Endothelial cell of umbilical vein (primary cell): ENCODE measurements around the gene SERPINF2. TPM values are rescaled to one million over a fixed set of nuclear protein-coding genes. Genes with fewer than 3 reads are reported as not detected.

Source experiments
- BruUV-seq: library from RNA; stranded (reverse); fragments of 400-500 nt; replicated peaks from 2 replicates; lab custom pipeline; 2021; lab: Mats Ljungman, UMichigan
- CTCF ChIA-PET: fragments of 300-600, 350-600 bp; sonication (Branson Sonifier 250); formaldehyde crosslinking; loops from one replicate; lab custom pipeline; 2021; ENCODE audit warnings: antibody characterized with exemption, inconsistent platforms; lab: Charles Lee
- POLR2A ChIA-PET: fragments of 300-600, 350-600 bp; sonication (Branson Sonifier 250); formaldehyde crosslinking; loops from one replicate; lab custom pipeline; 2021; ENCODE audit warnings: antibody characterized with exemption, inconsistent platforms; lab: Charles Lee
- DNase-seq: peaks from one replicate; pipeline ENCODE4 v3.0.0-alpha.2; 2011; ENCODE audit warnings: low read depth, low spot score
- FAIRE-seq: peaks from 2 replicates; lab custom pipeline; 2011; peaks lifted over from hg19 to GRCh38; lab: Jason Lieb, UNC
- H2AFZ ChIP-seq: 2 replicates; pipeline ENCODE4 v1.6.0; 2012; ENCODE audit warnings: low read depth, low read length, control low read depth, inconsistent platforms
- H3K27ac ChIP-seq: 2 replicates; pipeline ENCODE4 v1.5.1; 2011; ENCODE audit warnings: low read depth, mild to moderate bottlenecking, control low read depth, low read length, moderate library complexity; ENCODE audit not compliant: insufficient read depth
- H3K27me3 ChIP-seq, 2 experiments: 2 replicates each; pipeline versions ENCODE4 v1.6.0 to v1.6.1; 2011; ENCODE audit warnings: low read length in 2 of 2, mixed read lengths in 1 of 2; ENCODE audit not compliant: control insufficient read depth in 2 of 2, insufficient read depth in 2 of 2
- H3K36me3 ChIP-seq, 2 experiments: 2 replicates in 1 of 2; 3 replicates in 1 of 2; pipeline ENCODE4 v1.5.1; 2011; ENCODE audit warnings: low read length in 2 of 2, mild to moderate bottlenecking in 1 of 2, moderate library complexity in 1 of 2; ENCODE audit not compliant: control insufficient read depth in 2 of 2, insufficient read depth in 2 of 2; ENCODE audit errors: extremely low read depth in 1 of 2
- H3K4me1 ChIP-seq: 3 replicates; pipeline ENCODE4 v1.5.1; 2011; ENCODE audit warnings: mild to moderate bottlenecking, low read length; ENCODE audit not compliant: control insufficient read depth, insufficient read depth; ENCODE audit errors: extremely low read depth
- H3K4me2 ChIP-seq: 2 replicates; pipeline ENCODE4 v1.6.1; 2011; ENCODE audit warnings: low read length, control low read depth, mixed read lengths; ENCODE audit not compliant: insufficient read depth
- H3K4me3 ChIP-seq, 3 experiments: fragments of 200-600 bp in 1 of 3; sonication (generic), shearing (Covaris generic) in 1 of 3; replicated peaks in 1 of 3; 2 replicates each; pipeline ENCODE4 v1.5.1; 2011 to 2016; ENCODE audit warnings: control low read depth in 3 of 3, low read length in 3 of 3, mild to moderate bottlenecking in 2 of 3, inconsistent platforms in 1 of 3, low read depth in 1 of 3, moderate library complexity in 1 of 3; ENCODE audit not compliant: insufficient read depth in 1 of 3
- H3K79me2 ChIP-seq: 2 replicates; pipeline ENCODE4 v1.6.0; 2012; ENCODE audit warnings: low read length, inconsistent platforms; ENCODE audit not compliant: control insufficient read depth, insufficient read depth
- H3K9ac ChIP-seq: replicated peaks from 2 replicates; pipeline ENCODE3; 2011; ENCODE audit warnings: low read length, control low read depth; ENCODE audit not compliant: insufficient read depth; ENCODE audit errors: extremely low read depth
- H3K9me1 ChIP-seq: replicated peaks from 3 replicates; pipeline ENCODE4 v1.6.0; 2011; ENCODE audit warnings: mild to moderate bottlenecking, low read length; ENCODE audit not compliant: control insufficient read depth, insufficient read depth; ENCODE audit errors: extremely low read depth
- H3K9me3 ChIP-seq: replicated peaks from 2 replicates; pipeline ENCODE4 v1.5.1; 2012; ENCODE audit warnings: low read length, inconsistent platforms; ENCODE audit not compliant: control insufficient read depth, insufficient read depth
- H4K20me1 ChIP-seq: replicated peaks from 2 replicates; pipeline ENCODE3; 2011; ENCODE audit warnings: mild to moderate bottlenecking, low read length; ENCODE audit not compliant: control insufficient read depth, insufficient read depth; ENCODE audit errors: extremely low read depth
- CTCF ChIP-seq, 2 donors: IDR thresholded peaks; 1 replicate in 1 of 2; 2 replicates in 1 of 2; pipeline ENCODE4 v1.5.1; 2011; ENCODE audit warnings: low read length in 2 of 2, mild to moderate bottlenecking in 2 of 2, moderate library complexity in 2 of 2, control low read depth in 1 of 2, inconsistent platforms in 1 of 2, low read depth in 1 of 2; ENCODE audit not compliant: insufficient read depth in 1 of 2; ENCODE audit errors: extremely low read depth in 1 of 2
- EZH2 ChIP-seq: IDR thresholded peaks from 2 replicates; pipeline ENCODE4 v1.6.1; 2012; ENCODE audit warnings: borderline replicate concordance, low read depth, mild to moderate bottlenecking, moderate library complexity, low read length, inconsistent platforms; ENCODE audit not compliant: severe bottlenecking
- FOS ChIP-seq: IDR thresholded peaks from 2 replicates; pipeline ENCODE4 v1.6.1; 2011; ENCODE audit warnings: mild to moderate bottlenecking, low read length, moderate library complexity, borderline replicate concordance; ENCODE audit not compliant: insufficient read depth
- GATA2 ChIP-seq: IDR thresholded peaks from 2 replicates; pipeline ENCODE4 v1.7.0; 2011; ENCODE audit warnings: low read depth, mild to moderate bottlenecking, moderate library complexity, mixed read lengths, low read length; ENCODE audit not compliant: insufficient read length, insufficient read depth
- JUN ChIP-seq: IDR thresholded peaks from 2 replicates; pipeline ENCODE4 v1.6.1; 2011; ENCODE audit warnings: borderline replicate concordance, low read depth; ENCODE audit not compliant: insufficient read length, insufficient read depth
- MAX ChIP-seq: IDR thresholded peaks from 2 replicates; pipeline ENCODE4 v1.6.1; 2011; ENCODE audit not compliant: insufficient read depth, insufficient read length
- MYC ChIP-seq: IDR thresholded peaks from one replicate; pipeline ENCODE4 v1.6.1; 2011; ENCODE audit warnings: mild to moderate bottlenecking, low read depth, low read length
- POLR2A ChIP-seq: IDR thresholded peaks from 2 replicates; pipeline ENCODE4 v1.6.1; 2012; ENCODE audit warnings: low read depth, mild to moderate bottlenecking, control low read depth, low read length
- POLR2AphosphoS5 ChIP-seq: IDR thresholded peaks from 2 replicates; pipeline ENCODE4 v1.6.1; 2012; ENCODE audit warnings: low read depth, mild to moderate bottlenecking, control low read depth, low read length, moderate library complexity; ENCODE audit not compliant: insufficient read depth
- dilution Hi-C: fragments of 300-500 bp; cut with MboI; formaldehyde crosslinking; loops from one replicate; pipeline ENCODE4 v1.15.0; 2019; ENCODE audit warnings: low sequenced_read_pairs; ENCODE audit not compliant: extremely low pct_ligation_motif_present
- intact Hi-C: fragments of 100-400 bp; cut with micrococcal nuclease; formaldehyde crosslinking; loops from one replicate; pipeline ENCODE4 v1.10.0; 2022
- polyA plus RNA-seq, 4 experiments: library from polyadenylated mRNA; depleted of rRNA in 3 of 4; stranded (reverse) in 3 of 4; unstranded in 1 of 4; fragments of >200 nt; gene quantifications; 2 replicates each; pipeline versions ENCODE4 v1.2.1 to v1.2.3, GENCODE V29; 2011 to 2012; ENCODE audit warnings: missing spikeins in 1 of 4
- total RNA-seq: library from RNA; stranded (reverse); gene quantifications from 2 replicates; pipeline ENCODE4 v1.2.3, GENCODE V29; 2021

The SERPINF2 gene
- total and polyA plus RNA-seq, 2 donors (not counting 3 experiments of a cell fraction or from before 2014, with no cell fraction given), result 0.03 TPM; not detected in 1

DNA sequence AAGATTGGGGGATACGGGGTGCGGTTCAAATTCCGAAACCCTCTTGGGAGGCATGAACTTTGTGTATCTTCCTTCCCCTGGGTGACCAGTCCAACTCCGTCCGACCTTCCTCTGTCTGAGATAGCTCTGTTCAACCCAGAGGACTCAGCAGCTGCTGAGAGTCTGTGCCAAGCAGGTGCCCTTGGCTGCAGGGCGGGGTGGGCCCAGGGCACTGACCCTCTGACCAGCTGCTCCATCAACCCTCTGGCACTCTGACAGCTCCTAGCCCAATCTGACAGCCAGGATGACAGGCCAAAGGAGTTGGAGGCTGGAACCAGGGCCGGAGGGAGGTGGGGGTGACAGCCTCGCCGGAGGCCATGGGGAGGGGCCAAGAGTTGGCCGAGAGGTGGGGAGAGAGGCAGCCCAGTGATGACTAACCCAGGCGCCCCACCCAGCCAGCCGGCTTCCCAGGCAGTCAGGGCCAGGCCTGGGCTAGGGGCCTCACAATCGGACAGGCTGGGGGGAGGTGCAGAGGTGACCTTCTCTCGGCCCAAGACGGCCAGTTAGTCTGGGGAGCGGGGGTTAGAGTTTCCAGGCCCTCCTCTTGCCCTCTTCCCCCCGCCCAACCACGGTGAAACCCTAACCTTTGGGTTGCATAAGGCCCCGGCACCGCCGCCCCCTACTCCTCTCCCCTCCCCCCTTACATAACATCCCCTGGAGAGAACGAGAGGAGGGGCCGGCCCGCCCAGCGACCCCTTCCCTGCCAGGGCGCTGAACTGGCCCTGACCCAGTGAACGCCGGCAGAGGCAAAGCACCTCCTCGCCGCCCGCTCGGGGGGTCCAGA is 27.5 kb upstream of the SERPINF2 start:
- no peak overlapping the region for H2AFZ ChIP-seq
- peak overlapping the region; percentile 55 for H3K27ac ChIP-seq
- peak overlapping the region; percentile 87 for H3K9ac ChIP-seq
- FAIRE-seq (no peak), DNase-seq (peak; percentile 83)
- peak overlapping the region; percentile 57 to 97 (median 76) for H3K4me3 ChIP-seq
- TF ChIP-seq JUN, result no peak
- peak; percentile 84 for TF ChIP-seq POLR2A
- no peak for TF ChIP-seq CTCF (IDR thresholded peaks at IDR 0.05; ENCODE audit: extremely low read depth in 1 of 2, insufficient read depth in 1 of 2, low read depth in 1 of 2, low read length in 2 of 2)
- no peak for TF ChIP-seq EZH2
- no peak for TF ChIP-seq GATA2
- TF ChIP-seq MYC, result no peak
- TF ChIP-seq MAX, result no peak
- TF ChIP-seq POLR2AphosphoS5, result peak; percentile 89
- TF ChIP-seq FOS, result peak; percentile 66
- H4K20me1 ChIP-seq, result no peaks in the 10 kb centered on the region
- H3K9me3 ChIP-seq, result no peaks in the 10 kb centered on the region
- peaks cover 42% of the 10 kb centered on the region for H3K4me1 ChIP-seq
- dilution Hi-C loops, result no loop called here
- no peaks in the 10 kb centered on the region for H3K27me3 ChIP-seq
- peaks cover 41% of the 10 kb centered on the region for H3K79me2 ChIP-seq
- H3K9me1 ChIP-seq, result no peaks in the 10 kb centered on the region
- intact Hi-C loops, result loop anchor here (1.0 to 10.0 kb wide), 8 partner anchors 31 to 677 kb away; partner anchors contain the start of genes DPH1, PITPNA, PRPF8 and RILP
- H3K36me3 ChIP-seq, result peaks cover 19 to 20% of the 10 kb centered on the region in 2 experiments
- CTCF ChIA-PET, result interaction anchor here (0.9 to 12.8 kb wide), 10 partner anchors 16 to 153 kb away, joined by 3 to 262 read pairs (median 6); partner anchors contain the start of genes PITPNA, PRPF8 and RILP
- peak overlapping the region; percentile 44 for H3K4me2 ChIP-seq
- POLR2A ChIA-PET, result interaction anchor here (0.6 to 3.4 kb wide), 10 partner anchors 11 to 1156 kb away, joined by 3 to 16 read pairs (median 4); no protein-coding TSS in a partner anchor
- BruUV-seq, result TSS peak; percentile 14
